WTC11 (cell line): ENCODE results near the gene CTNND2. TPM values are rescaled to one million over a fixed set of nuclear protein-coding genes. Genes with fewer than 3 reads are reported as not detected.

ENCODE experiments used
- ATAC-seq: fragments of 200-7000 bp; cut with Tn5 transposase; 2 replicates; pipeline ENCODE4 v1.10.0; 2021; ENCODE audit warnings: mild to moderate bottlenecking, moderate library complexity
- CTCF ChIA-PET: fragments of 300-600 bp; sonication (Branson Sonifier 250); formaldehyde crosslinking; loops from one replicate; lab custom pipeline; 2021; ENCODE audit warnings: antibody characterized with exemption; lab: Charles Lee
- POLR2A ChIA-PET: fragments of 350-600 bp; sonication (Branson Sonifier 250); formaldehyde crosslinking; loops from one replicate; lab custom pipeline; 2021; ENCODE audit warnings: antibody characterized with exemption; lab: Charles Lee
- DNase-seq: peaks from one replicate; pipeline ENCODE4 v3.0.0; 2021; ENCODE audit warnings: low spot score
- H3K27ac Mint-ChIP-seq: 2 replicates; pipeline ENCODE4 v1.8.0; 2021; ENCODE audit warnings: mixed read lengths
- H3K27me3 Mint-ChIP-seq: 2 replicates; pipeline ENCODE4 v1.8.0; 2021; ENCODE audit warnings: low read depth, mild to moderate bottlenecking, moderate library complexity, mixed read lengths
- H3K36me3 Mint-ChIP-seq: 2 replicates; pipeline ENCODE4 v1.8.0; 2021; ENCODE audit warnings: mixed read lengths
- H3K4me1 Mint-ChIP-seq: 2 replicates; pipeline ENCODE4 v1.8.0; 2022; ENCODE audit warnings: mixed read lengths
- H3K4me3 Mint-ChIP-seq: 2 replicates; pipeline ENCODE4 v1.8.0; 2021; ENCODE audit warnings: mild to moderate bottlenecking, moderate library complexity, mixed read lengths
- H3K9me3 Mint-ChIP-seq: 2 replicates; pipeline ENCODE4 v1.8.0; 2021; ENCODE audit warnings: mixed read lengths
- AFF4 ChIP-seq: sonication (generic); formaldehyde crosslinking; IDR thresholded peaks from 2 replicates; pipeline ENCODE4 v1.8.1; 2023; ENCODE audit warnings: mild to moderate bottlenecking, missing genetic modification reagents, borderline replicate concordance
- E2F1 ChIP-seq: sonication (generic); formaldehyde crosslinking; IDR thresholded peaks from 2 replicates; pipeline ENCODE4 v1.8.0; 2022; ENCODE audit warnings: mild to moderate bottlenecking, missing genetic modification reagents
- FOXP1 ChIP-seq: sonication (generic); formaldehyde crosslinking; IDR thresholded peaks from 2 replicates; pipeline ENCODE4 v1.8.0; 2022; ENCODE audit warnings: missing genetic modification reagents, mild to moderate bottlenecking, moderate library complexity, borderline replicate concordance
- FOXP4 ChIP-seq: sonication (generic); formaldehyde crosslinking; IDR thresholded peaks from 2 replicates; pipeline ENCODE4 v1.8.0; 2022; ENCODE audit warnings: mild to moderate bottlenecking, missing genetic modification reagents
- NFYB ChIP-seq: sonication (generic); formaldehyde crosslinking; conservative IDR thresholded peaks from 2 replicates; pipeline ENCODE4 v1.8.0; 2022; ENCODE audit warnings: low read depth, missing genetic modification reagents
- NR3C1 ChIP-seq: sonication (generic); formaldehyde crosslinking; conservative IDR thresholded peaks from 2 replicates; pipeline ENCODE4 v1.8.1; 2023; ENCODE audit warnings: low read depth, mild to moderate bottlenecking, missing genetic modification reagents
- PRRX2 ChIP-seq: fragments of 250-450 bp; sonication (Bioruptor Pico); IDR thresholded peaks from 2 replicates; pipeline ENCODE4 v1.8.0; 2021; ENCODE audit warnings: mild to moderate bottlenecking
- RORB ChIP-seq: fragments of 250-450 bp; sonication (Bioruptor Pico); IDR thresholded peaks from 2 replicates; pipeline ENCODE4 v1.9.0; 2021; ENCODE audit warnings: mild to moderate bottlenecking
- TCF7 ChIP-seq: sonication (generic); formaldehyde crosslinking; IDR thresholded peaks from 2 replicates; pipeline ENCODE4 v1.8.0; 2022; ENCODE audit warnings: mild to moderate bottlenecking, low read depth, missing genetic modification reagents, moderate library complexity
- TEAD1 ChIP-seq: sonication (generic); formaldehyde crosslinking; IDR thresholded peaks from 2 replicates; pipeline ENCODE4 v1.8.0; 2022; ENCODE audit warnings: mild to moderate bottlenecking, missing genetic modification reagents
- ZNF263 ChIP-seq: sonication (generic); formaldehyde crosslinking; IDR thresholded peaks from 2 replicates; pipeline ENCODE4 v1.8.1; 2022; ENCODE audit warnings: low read depth, mild to moderate bottlenecking, moderate library complexity, missing genetic modification reagents
- ZNF423 ChIP-seq: fragments of 250-450 bp; sonication (Bioruptor Pico); IDR thresholded peaks from 2 replicates; pipeline ENCODE4 v2.1.2; 2022; ENCODE audit warnings: mild to moderate bottlenecking, moderate library complexity
- ZNF671 ChIP-seq: fragments of 250-450 bp; sonication (Bioruptor Pico); IDR thresholded peaks from 2 replicates; pipeline ENCODE4 v1.8.0; 2021; ENCODE audit warnings: mild to moderate bottlenecking
- total RNA-seq: library from RNA; stranded (reverse); gene quantifications from 3 replicates; pipeline ENCODE4 v1.2.3, GENCODE V29; 2021
- TF ChIP-seq, protein P1 (sequence below): sonication (generic); formaldehyde crosslinking; IDR thresholded peaks from 2 replicates; pipeline ENCODE4 v1.8.1; 2023; ENCODE audit warnings: mild to moderate bottlenecking, moderate library complexity, missing genetic modification reagents
- TF ChIP-seq, protein P2 (sequence below): sonication (generic); formaldehyde crosslinking; IDR thresholded peaks from 2 replicates; pipeline ENCODE4 v1.8.1; 2023; ENCODE audit warnings: mild to moderate bottlenecking, missing genetic modification reagents, moderate library complexity
- TF ChIP-seq, protein P3 (sequence below): sonication (generic); formaldehyde crosslinking; IDR thresholded peaks from 2 replicates; pipeline ENCODE4 v1.8.1; 2022; ENCODE audit warnings: mild to moderate bottlenecking, moderate library complexity, missing genetic modification reagents
- TF ChIP-seq, protein P4 (sequence below): sonication (generic); formaldehyde crosslinking; IDR thresholded peaks from 2 replicates; pipeline ENCODE4 v1.8.1; 2022; ENCODE audit warnings: mild to moderate bottlenecking, missing genetic modification reagents, moderate library complexity, borderline replicate concordance

Gene CTNND2
- total RNA-seq, 1 experiment from 2014 or later: 11.9 TPM

- TF ChIP-seq, protein P1, sequence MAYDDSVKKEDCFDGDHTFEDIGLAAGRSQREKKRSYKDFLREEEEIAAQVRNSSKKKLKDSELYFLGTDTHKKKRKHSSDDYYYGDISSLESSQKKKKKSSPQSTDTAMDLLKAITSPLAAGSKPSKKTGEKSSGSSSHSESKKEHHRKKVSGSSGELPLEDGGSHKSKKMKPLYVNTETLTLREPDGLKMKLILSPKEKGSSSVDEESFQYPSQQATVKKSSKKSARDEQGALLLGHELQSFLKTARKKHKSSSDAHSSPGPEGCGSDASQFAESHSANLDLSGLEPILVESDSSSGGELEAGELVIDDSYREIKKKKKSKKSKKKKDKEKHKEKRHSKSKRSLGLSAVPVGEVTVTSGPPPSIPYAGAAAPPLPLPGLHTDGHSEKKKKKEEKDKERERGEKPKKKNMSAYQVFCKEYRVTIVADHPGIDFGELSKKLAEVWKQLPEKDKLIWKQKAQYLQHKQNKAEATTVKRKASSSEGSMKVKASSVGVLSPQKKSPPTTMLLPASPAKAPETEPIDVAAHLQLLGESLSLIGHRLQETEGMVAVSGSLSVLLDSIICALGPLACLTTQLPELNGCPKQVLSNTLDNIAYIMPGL (CRISPR knock-in tag): no peak
- TF ChIP-seq ZNF263 (CRISPR knock-in tag) (no peak), TEAD1 (CRISPR knock-in tag) (no peak), ZNF423 (CRISPR knock-in tag) (no peak), TCF7 (CRISPR knock-in tag) (no peak)
Observed at GRCh38 chr5:11491404-11492075, 412.7 kb downstream of the CTNND2 start (continued).

DNA sequence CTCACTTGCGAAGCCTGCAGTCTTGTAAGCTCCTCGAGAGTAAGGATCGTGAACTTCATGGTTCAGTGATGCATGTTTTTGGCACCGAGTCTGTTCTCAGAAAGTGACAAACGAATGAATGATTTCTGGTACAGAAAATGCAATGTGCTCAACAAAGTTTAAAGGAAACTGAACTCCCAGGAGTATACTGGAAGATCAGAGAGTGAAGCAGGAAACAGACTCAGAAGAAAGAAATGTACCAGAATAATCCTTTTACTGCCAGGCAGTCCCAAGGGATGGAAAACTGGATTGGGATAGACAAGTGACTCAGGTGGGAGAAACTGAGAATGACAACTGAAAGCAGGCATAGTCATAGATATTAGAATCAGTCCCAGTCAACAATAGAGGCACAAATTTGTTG, 420.6 kb downstream of the CTNND2 start:
- no peak for DNase-seq
- H3K27ac Mint-ChIP-seq: no peak overlapping the region
- H3K4me3 Mint-ChIP-seq: no peak overlapping the region
- ChIA-PET CTCF (no interaction called here), POLR2A (no interaction called here)
- H3K9me3 Mint-ChIP-seq: no peaks in the 10 kb centered on the region
- H3K27me3 Mint-ChIP-seq: no peaks in the 10 kb centered on the region
- H3K36me3 Mint-ChIP-seq: no peaks in the 10 kb centered on the region
- peaks cover 5% of the 10 kb centered on the region for H3K4me1 Mint-ChIP-seq
- TF ChIP-seq ZNF671 (CRISPR knock-in tag): no peak
- no peak for TF ChIP-seq PRRX2
- no peak for TF ChIP-seq NR3C1
- no peak for TF ChIP-seq FOXP1 (CRISPR knock-in tag)
- TF ChIP-seq FOXP4: no peak
- TF ChIP-seq, protein P2, sequence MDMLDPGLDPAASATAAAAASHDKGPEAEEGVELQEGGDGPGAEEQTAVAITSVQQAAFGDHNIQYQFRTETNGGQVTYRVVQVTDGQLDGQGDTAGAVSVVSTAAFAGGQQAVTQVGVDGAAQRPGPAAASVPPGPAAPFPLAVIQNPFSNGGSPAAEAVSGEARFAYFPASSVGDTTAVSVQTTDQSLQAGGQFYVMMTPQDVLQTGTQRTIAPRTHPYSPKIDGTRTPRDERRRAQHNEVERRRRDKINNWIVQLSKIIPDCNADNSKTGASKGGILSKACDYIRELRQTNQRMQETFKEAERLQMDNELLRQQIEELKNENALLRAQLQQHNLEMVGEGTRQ (CRISPR knock-in tag): no peak
- TF ChIP-seq, protein P3, sequence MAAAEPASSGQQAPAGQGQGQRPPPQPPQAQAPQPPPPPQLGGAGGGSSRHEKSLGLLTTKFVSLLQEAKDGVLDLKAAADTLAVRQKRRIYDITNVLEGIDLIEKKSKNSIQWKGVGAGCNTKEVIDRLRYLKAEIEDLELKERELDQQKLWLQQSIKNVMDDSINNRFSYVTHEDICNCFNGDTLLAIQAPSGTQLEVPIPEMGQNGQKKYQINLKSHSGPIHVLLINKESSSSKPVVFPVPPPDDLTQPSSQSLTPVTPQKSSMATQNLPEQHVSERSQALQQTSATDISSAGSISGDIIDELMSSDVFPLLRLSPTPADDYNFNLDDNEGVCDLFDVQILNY (CRISPR knock-in tag): no peak
- TF ChIP-seq E2F1 (CRISPR knock-in tag): no peak
- no peak for TF ChIP-seq NFYB
- TF ChIP-seq RORB: no peak
- TF ChIP-seq, protein P4, sequence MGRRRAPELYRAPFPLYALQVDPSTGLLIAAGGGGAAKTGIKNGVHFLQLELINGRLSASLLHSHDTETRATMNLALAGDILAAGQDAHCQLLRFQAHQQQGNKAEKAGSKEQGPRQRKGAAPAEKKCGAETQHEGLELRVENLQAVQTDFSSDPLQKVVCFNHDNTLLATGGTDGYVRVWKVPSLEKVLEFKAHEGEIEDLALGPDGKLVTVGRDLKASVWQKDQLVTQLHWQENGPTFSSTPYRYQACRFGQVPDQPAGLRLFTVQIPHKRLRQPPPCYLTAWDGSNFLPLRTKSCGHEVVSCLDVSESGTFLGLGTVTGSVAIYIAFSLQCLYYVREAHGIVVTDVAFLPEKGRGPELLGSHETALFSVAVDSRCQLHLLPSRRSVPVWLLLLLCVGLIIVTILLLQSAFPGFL: no peak
- TF ChIP-seq AFF4: no peak
- ATAC-seq: no peak
